Progenitor cell of endocrine pancreas (in vitro differentiated cells): Measurements from ENCODE around the gene CD200R1. TPM values are rescaled to one million over a fixed set of nuclear protein-coding genes. Genes with fewer than 3 reads are reported as not detected.

Experiments used
- DNase-seq: peaks from one replicate; pipeline ENCODE4 v3.0.0; 2021; ENCODE audit warnings: low spot score; ENCODE audit not compliant: unreplicated experiment
- H3K27ac Mint-ChIP-seq: 2 replicates; pipeline ENCODE4 v1.8.0; 2021; ENCODE audit warnings: mild to moderate bottlenecking, moderate library complexity, mixed read lengths
- H3K27me3 Mint-ChIP-seq: 2 replicates; pipeline ENCODE4 v1.8.0; 2021; ENCODE audit warnings: mixed read lengths
- H3K36me3 Mint-ChIP-seq: 2 replicates; pipeline ENCODE4 v1.8.0; 2022; ENCODE audit warnings: mixed read lengths; ENCODE audit not compliant: insufficient read depth
- H3K4me1 Mint-ChIP-seq: 2 replicates; pipeline ENCODE4 v1.8.0; 2021; ENCODE audit warnings: low read depth, mixed read lengths
- H3K4me3 Mint-ChIP-seq: 2 replicates; pipeline ENCODE4 v1.8.0; 2021; ENCODE audit warnings: low read depth, mild to moderate bottlenecking, moderate library complexity, mixed read lengths
- H3K9me3 Mint-ChIP-seq: 2 replicates; pipeline ENCODE4 v1.8.0; 2021; ENCODE audit warnings: low read depth, mixed read lengths
- total RNA-seq: library from RNA; stranded (reverse); gene quantifications from 2 replicates; pipeline ENCODE4 v1.2.1, GENCODE V29; 2021
- TF ChIP-seq, protein P1 (sequence below): fragments of 200-600 bp; sonication (generic); IDR thresholded peaks from one replicate; pipeline ENCODE4 v1.5.0; 2021; ENCODE audit warnings: antibody characterized with exemption, mild to moderate bottlenecking; ENCODE audit not compliant: unreplicated experiment

CD200R1 gene
- total RNA-seq, 1 donor from 2014 or later: not detected

DNA sequence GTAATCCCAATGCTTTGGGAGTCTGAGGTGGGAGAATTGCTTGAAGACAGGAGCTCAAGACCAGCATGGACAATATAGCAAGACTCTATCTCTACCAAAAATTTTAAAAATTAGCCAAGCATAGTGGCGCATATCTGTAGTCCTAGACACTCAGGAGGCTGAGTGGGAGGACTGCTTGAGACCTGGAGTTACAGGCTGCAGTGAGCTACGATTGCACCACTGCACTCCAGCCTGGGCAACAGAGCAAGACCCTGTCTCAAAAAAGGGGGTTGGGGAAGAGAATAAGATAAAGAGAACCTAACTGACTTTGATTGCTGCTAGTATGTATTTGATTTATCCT is 755 bp downstream of the CD200R1 start:
- TF ChIP-seq, protein P1, sequence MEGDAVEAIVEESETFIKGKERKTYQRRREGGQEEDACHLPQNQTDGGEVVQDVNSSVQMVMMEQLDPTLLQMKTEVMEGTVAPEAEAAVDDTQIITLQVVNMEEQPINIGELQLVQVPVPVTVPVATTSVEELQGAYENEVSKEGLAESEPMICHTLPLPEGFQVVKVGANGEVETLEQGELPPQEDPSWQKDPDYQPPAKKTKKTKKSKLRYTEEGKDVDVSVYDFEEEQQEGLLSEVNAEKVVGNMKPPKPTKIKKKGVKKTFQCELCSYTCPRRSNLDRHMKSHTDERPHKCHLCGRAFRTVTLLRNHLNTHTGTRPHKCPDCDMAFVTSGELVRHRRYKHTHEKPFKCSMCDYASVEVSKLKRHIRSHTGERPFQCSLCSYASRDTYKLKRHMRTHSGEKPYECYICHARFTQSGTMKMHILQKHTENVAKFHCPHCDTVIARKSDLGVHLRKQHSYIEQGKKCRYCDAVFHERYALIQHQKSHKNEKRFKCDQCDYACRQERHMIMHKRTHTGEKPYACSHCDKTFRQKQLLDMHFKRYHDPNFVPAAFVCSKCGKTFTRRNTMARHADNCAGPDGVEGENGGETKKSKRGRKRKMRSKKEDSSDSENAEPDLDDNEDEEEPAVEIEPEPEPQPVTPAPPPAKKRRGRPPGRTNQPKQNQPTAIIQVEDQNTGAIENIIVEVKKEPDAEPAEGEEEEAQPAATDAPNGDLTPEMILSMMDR: no peak

DNA sequence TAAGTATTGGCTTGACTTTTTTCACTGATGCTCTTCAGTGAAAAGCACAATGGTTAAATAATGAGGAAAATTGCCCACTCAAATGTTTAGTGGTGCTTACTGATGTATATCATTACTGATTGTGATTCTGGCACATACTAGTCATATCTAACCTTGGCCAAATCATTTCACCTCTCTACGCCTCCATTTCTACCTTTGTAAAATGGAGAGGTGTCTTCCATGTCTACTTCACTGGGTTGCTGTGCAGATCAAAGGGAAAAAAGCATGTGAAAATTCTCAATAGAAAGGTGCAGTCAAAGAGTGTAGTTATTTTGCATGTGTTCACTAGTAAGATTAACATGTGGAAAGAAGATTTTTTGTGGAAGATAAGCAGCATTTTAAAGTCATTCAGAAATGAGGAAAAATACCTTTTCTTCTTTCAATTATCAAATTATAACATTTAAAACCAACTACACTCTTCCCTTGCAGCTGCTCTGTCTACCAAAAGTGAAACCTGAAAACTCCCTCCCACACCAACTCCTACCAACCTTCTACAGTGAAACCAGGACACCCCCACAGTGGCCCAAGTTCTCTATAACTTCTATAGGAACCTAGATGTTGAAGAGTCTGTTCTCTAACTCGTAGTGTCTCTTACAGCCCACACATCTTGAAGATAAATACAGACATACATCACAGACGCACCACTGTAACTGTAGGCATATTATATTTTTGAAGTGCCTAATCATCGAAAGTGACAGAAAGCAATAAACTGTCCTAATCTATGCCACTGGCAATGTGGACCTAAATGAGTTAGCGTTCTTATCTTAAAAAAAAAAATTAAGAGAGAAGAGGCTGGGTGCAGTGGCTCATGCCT is 1.4 kb downstream of the CD200R1 start:
- no peak for DNase-seq
- H3K4me3 Mint-ChIP-seq: no peak overlapping the region

More for the DNA sequence above, 755 bp downstream of the CD200R1 start:
- H3K4me3 Mint-ChIP-seq: no peak overlapping the region
- no peaks in the 10 kb centered on the region for H3K36me3 Mint-ChIP-seq
- peaks cover under 1% of the 10 kb centered on the region for H3K4me1 Mint-ChIP-seq
- peak overlapping the region; percentile 60 for H3K27ac Mint-ChIP-seq
- no peaks in the 10 kb centered on the region for H3K27me3 Mint-ChIP-seq
- DNase-seq: no peak
- no peaks in the 10 kb centered on the region for H3K9me3 Mint-ChIP-seq

DNA sequence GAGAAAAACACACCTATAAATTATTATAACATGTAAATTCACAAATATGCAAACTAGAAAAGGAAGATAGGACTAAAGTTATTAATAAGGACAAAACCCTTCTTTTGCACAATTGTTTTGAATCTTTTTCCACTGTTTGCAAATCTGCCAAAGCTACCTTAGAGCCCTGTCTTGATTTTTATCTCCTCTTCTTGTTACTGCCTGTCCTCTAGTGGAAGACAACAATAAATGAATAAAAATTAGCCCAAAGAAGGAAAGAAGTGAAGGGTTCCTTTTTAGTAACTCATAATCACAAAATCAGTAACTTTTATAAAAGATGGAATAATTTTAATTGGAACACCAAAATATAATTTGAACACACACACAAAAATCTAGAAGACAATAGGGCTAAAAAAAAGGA is 2.7 kb downstream of the CD200R1 start:
- no peaks in the 10 kb centered on the region for H3K36me3 Mint-ChIP-seq
- no peaks in the 10 kb centered on the region for H3K9me3 Mint-ChIP-seq
- TF ChIP-seq, protein P1: no peak
- no peaks in the 10 kb centered on the region for H3K4me1 Mint-ChIP-seq
- peaks cover under 1% of the 10 kb centered on the region for H3K27me3 Mint-ChIP-seq
- no peak overlapping the region for H3K4me3 Mint-ChIP-seq
- no peak overlapping the region for H3K27ac Mint-ChIP-seq
- no peak for DNase-seq

More for the DNA sequence above, 1.4 kb downstream of the CD200R1 start:
- Mint-ChIP-seq H3K36me3 (no peaks in the 10 kb centered on the region), H3K27ac (no peak overlapping the region), H3K9me3 (no peaks in the 10 kb centered on the region), H3K27me3 (no peaks in the 10 kb centered on the region), H3K4me1 (no peaks in the 10 kb centered on the region)
- TF ChIP-seq, protein P1: no peak

DNA sequence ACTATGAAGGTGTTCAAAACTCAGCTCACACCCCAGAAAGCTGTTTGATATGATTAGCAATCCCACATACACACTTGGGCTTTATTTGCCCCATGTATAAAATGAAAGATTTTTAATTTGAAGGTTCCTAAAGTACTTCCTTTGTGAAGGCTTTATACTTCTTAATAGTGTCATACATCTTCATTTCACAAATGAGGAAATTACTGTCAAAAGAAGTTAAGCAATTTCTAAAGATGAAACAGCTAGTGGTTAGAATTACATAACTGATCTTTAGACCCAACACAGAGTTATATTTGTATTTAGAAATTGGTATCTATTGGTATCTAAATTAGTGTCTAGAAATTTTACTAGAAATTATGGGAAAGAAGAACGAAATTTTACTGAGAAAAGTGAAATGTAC is 7.1 kb downstream of the CD200R1 start:
- Mint-ChIP-seq H3K27ac (no peak overlapping the region), H3K4me3 (no peak overlapping the region), H3K27me3 (peaks cover 4% of the 10 kb centered on the region), H3K9me3 (peaks cover 10% of the 10 kb centered on the region), H3K36me3 (no peaks in the 10 kb centered on the region), H3K4me1 (no peaks in the 10 kb centered on the region)
- DNase-seq: no peak
- TF ChIP-seq, protein P1: no peak

DNA sequence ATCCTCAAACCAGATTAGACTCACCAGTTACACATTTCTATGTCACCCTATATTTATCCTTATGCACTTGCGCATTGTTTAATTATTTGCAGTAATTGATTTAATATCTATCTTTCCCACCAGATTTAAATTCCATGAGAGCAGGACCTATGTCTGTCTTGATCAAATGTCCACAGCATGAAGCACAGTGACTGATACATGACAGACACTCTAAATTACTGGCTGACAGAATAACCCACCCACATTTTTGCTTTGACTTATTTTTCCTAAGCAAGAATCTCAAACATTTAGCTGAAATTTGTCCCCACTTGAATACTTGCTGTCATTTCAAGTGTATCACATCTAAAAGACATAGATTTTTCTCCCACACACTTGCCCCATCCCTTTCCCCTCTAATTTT is 7.5 kb downstream of the CD200R1 start:
- DNase-seq: no peak
- no peak overlapping the region for H3K27ac Mint-ChIP-seq
- peaks cover 10% of the 10 kb centered on the region for H3K9me3 Mint-ChIP-seq
- H3K4me1 Mint-ChIP-seq: no peaks in the 10 kb centered on the region
- TF ChIP-seq, protein P1: no peak
- no peaks in the 10 kb centered on the region for H3K36me3 Mint-ChIP-seq
- no peak overlapping the region for H3K4me3 Mint-ChIP-seq
- H3K27me3 Mint-ChIP-seq: peaks cover 4% of the 10 kb centered on the region
